Non-pigmented ciliary epithelial cell (primary cell): Measurements from ENCODE around the gene DCDC1.
"Not testable (repeated sequence)": the region's sequence is repeated elsewhere in the genome, so short reads cannot be mapped to it uniquely, and the experiment has no call there.

Experiments used
- DNase-seq: peaks from one replicate; pipeline ENCODE4 v3.0.0-alpha.2; 2010; ENCODE audit warnings: low read depth

The DCDC1 gene

GRCh38 chr11:30985536-30985935 is 384.0 kb downstream of the DCDC1 start:
- DNase-seq, result no peak

GRCh38 chr11:30984827-30985226 is 384.7 kb downstream of the DCDC1 start:
- DNase-seq, result peak; percentile 35

- DNase-seq, result peak; percentile 67
Observed at GRCh38 chr11:30984442-30984816, 385.1 kb downstream of the DCDC1 start.

- DNase-seq, result no peak
Observed at GRCh38 chr11:30983776-30984441, 385.6 kb downstream of the DCDC1 start.

- no peak for DNase-seq
Observed at GRCh38 chr11:30983143-30983542, 386.4 kb downstream of the DCDC1 start.

GRCh38 chr11:30967579-30967978 is 402.0 kb downstream of the DCDC1 start:
- DNase-seq, result no peak

GRCh38 chr11:30960387-30960992 is 409.0 kb downstream of the DCDC1 start:
- peak; percentile 43 for DNase-seq

GRCh38 chr11:30956751-30957150 is 412.8 kb downstream of the DCDC1 start:
- DNase-seq, result no peak

GRCh38 chr11:30949838-30950237 is 419.7 kb downstream of the DCDC1 start:
- DNase-seq, result no peak

- not testable (repeated sequence) for DNase-seq
Observed at GRCh38 chr11:30947715-30948114, 421.8 kb downstream of the DCDC1 start.

- DNase-seq, result no peak
Observed at GRCh38 chr11:30938810-30939209, 430.7 kb downstream of the DCDC1 start.

GRCh38 chr11:30938171-30938570 is 431.4 kb downstream of the DCDC1 start:
- DNase-seq, result no peak

- DNase-seq, result no peak
Observed at GRCh38 chr11:30936491-30936890, 433.0 kb downstream of the DCDC1 start.

GRCh38 chr11:30935861-30936260 is 433.7 kb downstream of the DCDC1 start:
- DNase-seq, result no peak

- DNase-seq, result no peak
Observed at GRCh38 chr11:30926130-30926529, 443.4 kb downstream of the DCDC1 start.

GRCh38 chr11:30921811-30922210 is 447.7 kb downstream of the DCDC1 start:
- no peak for DNase-seq

- no peak for DNase-seq
Observed at GRCh38 chr11:30919389-30920152, 450.0 kb downstream of the DCDC1 start.

GRCh38 chr11:30917859-30918478 is 451.6 kb downstream of the DCDC1 start:
- no peak for DNase-seq

- DNase-seq, result no peak
Observed at GRCh38 chr11:30917266-30917665, 452.3 kb downstream of the DCDC1 start.

GRCh38 chr11:30916764-30917163 is 452.8 kb downstream of the DCDC1 start:
- DNase-seq, result no peak

- DNase-seq, result no peak
Observed at GRCh38 chr11:30914143-30914762, 455.3 kb downstream of the DCDC1 start.

- DNase-seq, result no peak
Observed at GRCh38 chr11:30911247-30911646, 458.3 kb downstream of the DCDC1 start.
